Peyer's patch (tissue), 4 donors: ENCODE measurements around the gene NUDT10.

ENCODE experiments used
- CTCF ChIP-seq, 6 experiments: fragments of 450-650 bp in 4 of 6; fragments of 200-600 bp in 2 of 6; sonication (generic) in 1 of 6; IDR thresholded peaks; one replicate each; pipeline ENCODE4 v1.5.1; 2017 to 2019; ENCODE audit warnings: antibody characterized with exemption in 6 of 6, mild to moderate bottlenecking in 3 of 6, moderate library complexity in 1 of 6
- POLR2A ChIP-seq, 2 donors: fragments of 450-650 bp; IDR thresholded peaks; one replicate each; pipeline ENCODE4 v1.5.1; 2017; ENCODE audit warnings: antibody characterized with exemption in 2 of 2, mild to moderate bottlenecking in 2 of 2, moderate library complexity in 2 of 2

DNA sequence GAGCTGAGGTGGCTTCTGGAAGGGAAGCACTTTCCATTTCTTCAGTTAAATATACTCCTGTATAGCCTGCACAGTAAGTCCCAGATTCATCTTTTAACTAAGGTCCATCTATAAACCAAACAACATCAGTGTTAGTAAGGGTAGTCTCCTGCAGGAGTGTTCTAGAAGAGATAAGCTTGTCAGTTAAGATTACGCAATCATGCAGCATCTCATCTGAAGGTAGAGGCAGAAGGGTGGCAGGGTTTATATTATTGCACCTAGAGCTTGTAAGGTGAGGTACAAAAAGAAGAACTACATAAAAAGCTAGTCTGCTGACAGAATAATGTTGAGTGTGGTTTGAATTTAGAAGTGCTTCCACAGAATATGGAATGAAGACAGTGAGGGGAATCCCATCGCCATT lies 44.0 kb downstream of the NUDT10 start:
- TF ChIP-seq CTCF (IDR thresholded peaks at IDR 0.05) (no peak), POLR2A (IDR thresholded peaks at IDR 0.05) (no peak)
